Activated naive CD4-positive, alpha-beta T cell treated with anti-CD3 and anti-CD28 coated beads, Interleukin-2, amount 10 ng/mL, durations not matched to agents 7 days and 5 days (primary cell): Measurements from ENCODE around the gene CCR5.
"Not testable (repeated sequence)": the region's sequence is repeated elsewhere in the genome, so short reads cannot be mapped to it uniquely, and the experiment has no call there.

Source experiments
- CTCF ChIA-PET: fragments of 350-600 bp; sonication (Branson Sonifier 250); formaldehyde crosslinking; loops from one replicate; lab custom pipeline; 2021; ENCODE audit warnings: antibody characterized with exemption; lab: Charles Lee
- DNase-seq: peaks from one replicate; pipeline ENCODE4 v3.0.0-alpha.2; 2020
- H3K27ac Mint-ChIP-seq: one replicate; pipeline ENCODE4 v1.8.0; 2021; ENCODE audit warnings: mild to moderate bottlenecking, moderate library complexity, mixed read lengths
- H3K27me3 Mint-ChIP-seq: one replicate; pipeline ENCODE4 v1.8.0; 2021; ENCODE audit warnings: mild to moderate bottlenecking, mixed read lengths
- H3K36me3 Mint-ChIP-seq: one replicate; pipeline ENCODE4 v1.8.0; 2021; ENCODE audit warnings: mixed read lengths
- H3K4me1 Mint-ChIP-seq: one replicate; pipeline ENCODE4 v1.8.0; 2021; ENCODE audit warnings: mixed read lengths
- H3K4me3 Mint-ChIP-seq: one replicate; pipeline ENCODE4 v1.8.0; 2021; ENCODE audit warnings: mild to moderate bottlenecking, moderate library complexity, mixed read lengths
- H3K9me3 Mint-ChIP-seq: one replicate; pipeline ENCODE4 v1.8.0; 2021; ENCODE audit warnings: mixed read lengths

Gene CCR5

DNA sequence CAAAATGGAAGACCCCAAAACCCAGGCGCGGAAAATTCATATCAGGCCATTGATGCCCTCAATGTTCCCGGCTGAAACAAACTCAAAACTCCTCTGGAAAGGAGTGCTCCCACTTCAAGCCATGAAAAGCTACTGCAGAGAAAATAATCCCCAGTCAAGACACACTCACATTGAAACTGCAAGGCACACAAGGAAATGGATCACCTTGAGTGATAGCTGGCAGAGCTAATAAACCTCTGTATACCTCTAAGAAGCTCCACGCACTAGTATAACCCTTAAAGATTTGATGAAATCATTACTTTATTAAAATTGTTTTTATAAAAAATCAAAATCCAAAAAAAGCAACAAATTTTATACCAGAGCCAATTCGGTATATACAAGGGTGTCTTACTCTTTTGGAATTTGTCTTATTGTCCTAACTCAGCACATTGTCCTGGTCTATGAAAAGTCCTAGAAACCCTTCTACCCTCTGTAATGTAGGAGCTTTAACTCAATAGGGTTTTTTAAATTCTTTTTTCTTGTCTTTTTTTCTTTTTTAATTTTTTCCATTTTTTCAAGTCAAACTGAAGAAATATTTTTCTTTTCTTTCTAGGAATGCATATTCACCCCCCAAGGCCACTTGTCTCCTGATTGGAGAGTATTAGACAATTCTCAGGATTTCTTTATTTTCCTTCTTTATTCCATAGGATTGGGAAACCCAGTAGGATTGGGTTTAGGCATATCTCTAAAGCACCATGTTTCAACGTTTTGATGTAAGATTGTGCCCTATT, 27.6 kb downstream of the CCR5 start:
- DNase-seq = no peak
- no peaks in the 10 kb centered on the region for H3K36me3 Mint-ChIP-seq
- H3K9me3 Mint-ChIP-seq = peaks cover 5% of the 10 kb centered on the region
- H3K4me1 Mint-ChIP-seq = peaks cover 11% of the 10 kb centered on the region
- peaks cover 26% of the 10 kb centered on the region for H3K27me3 Mint-ChIP-seq
- CTCF ChIA-PET = interaction anchor here (0.7 kb wide), 1 partner anchor 319 kb away, joined by 3 read pairs; no protein-coding TSS in a partner anchor
- no peak overlapping the region for H3K4me3 Mint-ChIP-seq
- no peak overlapping the region for H3K27ac Mint-ChIP-seq

DNA sequence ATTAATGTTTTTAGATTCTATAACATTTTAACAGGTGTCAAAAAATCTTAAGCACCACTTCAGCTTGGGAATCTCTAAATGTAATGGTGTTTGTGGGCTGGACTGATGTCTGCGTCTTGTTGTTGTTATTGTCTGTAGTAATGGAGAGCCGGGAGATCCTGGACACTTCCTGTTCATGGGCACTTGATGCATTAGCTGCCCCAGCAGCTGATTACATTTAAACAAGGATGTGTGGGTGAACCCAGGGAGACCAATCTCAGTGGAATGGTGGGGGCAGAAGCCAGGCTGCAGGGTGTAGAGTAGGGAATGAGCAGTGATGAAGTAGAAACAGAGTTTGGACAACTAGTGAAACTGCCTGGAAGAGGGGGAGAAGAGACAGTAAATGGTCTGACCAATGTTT, 28.4 kb downstream of the CCR5 start:
- CTCF ChIA-PET = interaction anchor here (1.1 kb wide), 1 partner anchor 21 kb away, joined by 3 read pairs; no protein-coding TSS in a partner anchor
- DNase-seq = no peak

DNA sequence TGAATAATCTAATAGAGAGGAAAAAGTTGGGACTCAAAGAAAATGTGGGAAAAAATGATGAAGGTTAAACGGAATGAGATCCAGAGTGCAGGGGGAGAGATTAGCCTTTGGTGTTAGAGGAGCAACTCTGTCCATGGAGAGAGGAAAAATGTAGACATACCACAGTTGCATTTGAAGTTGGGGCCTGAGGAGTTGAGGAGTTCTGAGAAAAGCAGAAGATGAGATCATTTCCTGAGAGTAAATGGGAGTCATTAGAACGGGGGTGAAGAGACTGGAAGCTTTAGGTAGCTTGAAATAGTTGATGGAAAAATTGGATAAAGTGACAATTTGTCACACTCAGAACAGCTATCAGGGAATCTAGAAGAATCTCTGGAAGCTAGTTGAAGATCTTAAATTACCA, 28.8 kb downstream of the CCR5 start:
- H3K4me1 Mint-ChIP-seq = peaks cover 11% of the 10 kb centered on the region
- H3K9me3 Mint-ChIP-seq = peaks cover 5% of the 10 kb centered on the region
- no peaks in the 10 kb centered on the region for H3K36me3 Mint-ChIP-seq
- peaks cover 27% of the 10 kb centered on the region for H3K27me3 Mint-ChIP-seq
- CTCF ChIA-PET = interaction anchor here (0.6 to 1.1 kb wide), 3 partner anchors 21 to 186 kb away, joined by 3 read pairs; no protein-coding TSS in a partner anchor
- no peak overlapping the region for H3K4me3 Mint-ChIP-seq
- peak; percentile 14 for DNase-seq
- no peak overlapping the region for H3K27ac Mint-ChIP-seq

More for the DNA sequence above, 28.4 kb downstream of the CCR5 start:
- no peak overlapping the region for H3K4me3 Mint-ChIP-seq
- H3K27ac Mint-ChIP-seq = no peak overlapping the region
- H3K4me1 Mint-ChIP-seq = peaks cover 11% of the 10 kb centered on the region
- H3K9me3 Mint-ChIP-seq = peaks cover 5% of the 10 kb centered on the region
- H3K27me3 Mint-ChIP-seq = peaks cover 28% of the 10 kb centered on the region
- H3K36me3 Mint-ChIP-seq = no peaks in the 10 kb centered on the region

DNA sequence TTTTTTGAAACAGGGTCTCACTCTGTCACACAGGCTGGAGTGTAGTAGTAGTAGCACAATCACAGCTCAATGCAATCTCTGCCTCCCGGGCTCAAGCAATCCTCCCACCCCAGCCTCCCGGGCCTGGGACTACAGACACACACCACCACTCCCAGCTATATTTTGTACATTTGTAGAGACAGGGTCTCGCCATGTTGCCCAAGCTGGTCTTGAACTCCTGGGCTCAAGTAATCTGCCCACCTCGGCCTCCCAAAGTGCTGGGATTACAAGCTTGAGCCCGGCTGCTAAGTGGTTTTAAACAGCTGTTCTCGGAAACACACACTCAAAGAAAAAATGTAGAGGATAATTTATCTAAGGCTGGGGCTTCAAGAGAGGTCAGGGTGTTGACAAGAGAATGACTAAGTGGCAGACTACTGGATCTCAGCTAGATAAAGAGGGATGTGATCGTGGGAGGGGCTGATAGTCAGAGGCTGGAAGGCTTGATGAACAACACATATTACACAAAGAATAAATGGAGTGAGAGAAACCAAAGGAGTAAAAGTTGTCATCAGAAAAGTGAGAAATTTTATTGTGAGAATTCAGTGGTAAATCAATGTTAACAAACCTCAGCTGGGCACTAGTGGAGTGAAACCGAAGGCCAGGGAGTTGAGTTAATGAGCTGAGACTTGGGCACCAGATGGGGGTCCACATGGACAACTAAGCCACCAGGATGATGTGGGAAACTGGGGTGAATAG, 29.4 kb downstream of the CCR5 start:
- Mint-ChIP-seq H3K9me3 (peaks cover 5% of the 10 kb centered on the region), H3K4me1 (peaks cover 11% of the 10 kb centered on the region), H3K36me3 (no peaks in the 10 kb centered on the region), H3K27ac (no peak overlapping the region), H3K27me3 (peaks cover 21% of the 10 kb centered on the region), H3K4me3 (no peak overlapping the region)
- CTCF ChIA-PET = interaction anchor here (0.6 to 1.1 kb wide), 3 partner anchors 22 to 187 kb away, joined by 3 read pairs; no protein-coding TSS in a partner anchor
- peak; percentile 11 for DNase-seq

DNA sequence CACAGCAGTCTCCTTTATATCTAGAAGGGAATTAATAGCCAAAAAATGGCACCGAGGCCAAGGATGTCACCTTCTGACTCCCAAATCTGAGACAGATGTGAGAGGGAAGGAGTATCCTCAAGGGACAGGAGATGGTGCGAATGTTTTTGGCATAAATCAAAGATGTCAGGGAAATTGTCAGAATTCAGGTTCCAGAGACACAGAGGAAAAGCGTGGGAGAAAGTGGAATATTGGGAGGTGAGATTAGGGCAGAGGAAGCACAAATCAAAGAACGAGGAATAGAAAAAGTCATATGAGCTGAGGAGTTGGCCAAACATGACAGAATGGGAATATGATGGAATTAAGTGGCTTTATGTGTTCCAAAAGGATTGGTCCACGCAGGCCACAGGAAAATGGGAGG, 30.1 kb downstream of the CCR5 start:
- DNase-seq = no peak
- peaks cover 21% of the 10 kb centered on the region for H3K27me3 Mint-ChIP-seq
- no peak overlapping the region for H3K4me3 Mint-ChIP-seq
- H3K9me3 Mint-ChIP-seq = peaks cover 5% of the 10 kb centered on the region
- H3K4me1 Mint-ChIP-seq = peaks cover 18% of the 10 kb centered on the region
- CTCF ChIA-PET = interaction anchor here (2.3 kb wide), 1 partner anchor 23 kb away, joined by 6 read pairs; no protein-coding TSS in a partner anchor
- no peak overlapping the region for H3K27ac Mint-ChIP-seq
- no peaks in the 10 kb centered on the region for H3K36me3 Mint-ChIP-seq

DNA sequence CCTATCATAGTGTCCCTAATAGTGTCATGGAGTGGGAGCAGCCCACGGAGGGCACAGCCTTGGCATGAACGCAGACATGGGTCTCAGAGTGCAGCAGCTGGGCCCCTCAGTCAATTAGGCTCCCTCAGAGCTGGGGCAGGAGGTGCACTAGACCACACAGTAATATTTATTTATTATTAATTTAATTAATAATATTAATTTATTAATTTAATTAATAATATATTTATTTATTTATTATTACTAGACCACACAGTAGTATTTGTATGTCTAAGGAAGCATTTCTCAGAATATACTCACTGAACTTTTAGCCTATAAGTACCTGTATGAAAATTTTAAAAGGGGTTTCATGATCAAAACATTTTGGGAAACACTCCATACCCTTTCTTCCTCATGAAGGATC, 30.8 kb downstream of the CCR5 start:
- DNase-seq = no peak
- peaks cover 24% of the 10 kb centered on the region for H3K27me3 Mint-ChIP-seq
- CTCF ChIA-PET = interaction anchor here (2.3 kb wide), 1 partner anchor 24 kb away, joined by 6 read pairs; no protein-coding TSS in a partner anchor
- peaks cover under 1% of the 10 kb centered on the region for H3K36me3 Mint-ChIP-seq
- H3K9me3 Mint-ChIP-seq = peaks cover 5% of the 10 kb centered on the region
- H3K4me1 Mint-ChIP-seq = peaks cover 17% of the 10 kb centered on the region
- no peak overlapping the region for H3K27ac Mint-ChIP-seq
- H3K4me3 Mint-ChIP-seq = no peak overlapping the region

DNA sequence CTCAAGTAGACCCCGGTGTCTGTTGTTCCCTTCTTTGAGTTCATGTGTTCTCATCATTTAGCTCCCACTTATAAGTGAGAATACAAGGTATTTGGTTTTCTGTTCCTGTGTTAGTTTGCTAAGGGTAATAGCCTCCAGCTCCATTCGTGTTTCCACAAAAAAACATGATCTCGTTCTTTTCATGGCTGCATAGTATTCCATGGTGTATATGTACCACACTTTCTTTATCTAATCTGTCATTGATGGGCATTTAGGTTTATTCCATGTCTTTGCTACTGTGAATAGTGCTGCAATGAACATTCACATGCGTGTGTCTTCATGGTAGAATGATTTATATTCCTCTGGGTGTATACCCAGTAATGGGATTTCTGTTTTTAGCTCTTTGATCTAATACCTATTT, 32.2 kb downstream of the CCR5 start:
- DNase-seq, H3K27ac Mint-ChIP-seq, H3K36me3 Mint-ChIP-seq, H3K9me3 Mint-ChIP-seq, H3K4me3 Mint-ChIP-seq: not testable (repeated sequence)
- CTCF ChIA-PET = interaction anchor here (2.3 kb wide), 1 partner anchor 25 kb away, joined by 6 read pairs; no protein-coding TSS in a partner anchor
- Mint-ChIP-seq H3K4me1 (peaks cover 25% of the 10 kb centered on the region), H3K27me3 (peaks cover 23% of the 10 kb centered on the region)

DNA sequence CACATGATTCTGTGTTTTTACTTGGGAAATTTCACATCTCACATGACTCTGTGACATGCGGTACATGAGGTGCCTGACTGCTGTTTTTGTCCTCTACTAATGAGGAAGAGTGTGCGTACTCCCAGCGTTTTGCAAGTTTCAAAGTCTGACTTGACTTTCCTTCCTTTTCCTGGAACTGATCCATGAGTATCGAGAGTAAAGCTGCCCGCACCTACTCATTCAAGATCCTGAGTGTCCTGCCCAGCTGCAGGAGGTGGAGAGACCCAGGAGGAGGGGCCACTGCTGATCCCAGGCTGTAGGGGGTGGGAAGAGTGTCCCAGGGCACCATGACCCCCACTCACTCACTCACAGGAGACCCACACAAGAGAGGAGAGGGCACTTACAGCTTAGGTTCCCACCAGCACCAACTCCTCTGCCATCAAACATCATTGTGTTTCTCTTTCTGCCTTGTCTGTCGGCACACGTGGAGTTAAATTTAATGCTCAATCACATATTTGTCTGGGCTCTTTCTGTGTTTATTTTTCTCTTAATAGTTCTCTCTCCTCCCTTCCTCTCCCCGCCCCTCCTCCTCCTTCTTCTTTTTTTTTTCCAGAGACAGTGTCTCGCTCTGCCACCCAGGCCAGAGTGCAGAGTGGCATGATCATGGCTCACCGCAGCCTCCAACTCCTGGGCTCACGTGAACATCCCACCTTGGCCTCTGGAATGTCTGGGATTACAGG, 34.7 kb downstream of the CCR5 start:
- peak overlapping the region; percentile 46 for H3K27ac Mint-ChIP-seq
- no peak for DNase-seq

DNA sequence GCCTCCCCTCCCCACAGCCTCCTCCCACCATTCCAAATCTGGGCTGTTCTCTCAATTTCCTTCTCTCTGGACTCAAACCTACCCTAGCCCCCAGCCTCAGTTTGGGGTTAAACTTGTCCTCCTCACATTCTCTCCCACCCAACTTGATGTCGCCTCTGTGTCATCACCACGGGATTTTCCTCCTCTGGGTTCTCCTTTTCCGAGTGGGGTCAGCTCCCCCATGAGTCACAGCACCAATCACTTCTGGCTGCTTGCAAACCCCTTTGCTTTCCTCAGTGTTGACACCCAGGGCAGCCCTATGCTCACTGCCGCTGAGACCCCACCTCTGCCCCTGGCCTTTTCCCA, 35.7 kb downstream of the CCR5 start:
- no peak for DNase-seq
- peaks cover 23% of the 10 kb centered on the region for H3K27me3 Mint-ChIP-seq
- H3K9me3 Mint-ChIP-seq = peaks cover 5% of the 10 kb centered on the region
- peak overlapping the region; percentile 91 for H3K27ac Mint-ChIP-seq
- peak overlapping the region; percentile 77 for H3K4me3 Mint-ChIP-seq
- H3K4me1 Mint-ChIP-seq = peaks cover 48% of the 10 kb centered on the region
- peaks cover 21% of the 10 kb centered on the region for H3K36me3 Mint-ChIP-seq
- CTCF ChIA-PET = interaction anchor here (0.6 to 2.3 kb wide), 2 partner anchors 10 to 535 kb away, joined by 5 to 6 read pairs; no protein-coding TSS in a partner anchor

More for the DNA sequence above, 34.7 kb downstream of the CCR5 start:
- CTCF ChIA-PET = no interaction called here
- H3K27me3 Mint-ChIP-seq = peaks cover 23% of the 10 kb centered on the region
- H3K4me3 Mint-ChIP-seq = no peak overlapping the region
- peaks cover 48% of the 10 kb centered on the region for H3K4me1 Mint-ChIP-seq
- peaks cover 5% of the 10 kb centered on the region for H3K9me3 Mint-ChIP-seq
- H3K36me3 Mint-ChIP-seq = peaks cover 21% of the 10 kb centered on the region

DNA sequence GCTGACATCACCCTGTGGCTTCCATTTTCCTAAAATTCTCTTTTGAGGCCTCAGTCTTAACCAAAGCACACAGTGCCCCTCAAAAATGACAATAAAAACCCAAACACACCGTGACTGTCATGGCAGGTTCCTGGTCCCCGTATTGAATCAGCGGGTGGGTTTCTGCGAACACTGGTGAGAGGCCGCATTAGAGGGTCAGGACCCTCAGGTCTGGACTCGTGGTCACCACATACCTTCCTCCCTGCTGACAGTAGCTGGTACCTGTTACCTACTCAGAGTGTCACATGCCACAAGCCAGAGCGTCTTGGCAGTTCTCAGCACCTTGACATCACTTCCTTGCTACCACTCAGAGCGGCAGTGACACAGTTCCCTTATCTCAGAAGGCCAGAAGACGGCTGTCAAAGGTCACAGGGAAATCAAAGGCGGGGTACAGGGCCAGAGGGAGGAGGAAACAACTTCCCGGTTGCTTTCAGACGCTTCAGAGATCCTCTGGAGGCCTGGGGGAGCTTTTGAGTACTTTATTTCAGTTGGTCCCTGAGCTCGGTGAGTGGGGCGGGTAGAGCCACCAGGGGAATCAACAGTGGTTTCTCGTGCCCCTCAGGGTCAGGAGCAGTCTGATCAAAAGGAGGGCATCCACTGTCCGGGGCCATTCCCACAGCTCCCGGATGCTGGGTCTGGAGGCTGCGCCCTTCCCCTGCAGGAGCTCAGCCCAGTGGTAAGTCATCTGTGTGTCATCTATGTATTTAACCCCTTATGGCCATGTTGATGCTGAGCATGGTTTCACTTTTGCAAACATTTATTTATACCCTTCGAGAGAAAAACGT, 36.3 kb downstream of the CCR5 start, which contains the start of the genes CCR5AS and CCRL2:
Gene CCR5AS (minus strand): TSS at position 279 of the 824 bp plus-strand sequence.
Gene CCRL2 (plus strand): TSS at position 472 of the 824 bp plus-strand sequence. CDS start 821 bp downstream, outside the sequence.
- Mint-ChIP-seq H3K36me3 (peaks cover 21% of the 10 kb centered on the region), H3K27me3 (peaks cover 23% of the 10 kb centered on the region), H3K27ac (peak within 1 kb of the TSS; percentile 91), H3K4me1 (peaks cover 48% of the 10 kb centered on the region), H3K4me3 (peak within 1 kb of the TSS; percentile 77), H3K9me3 (peaks cover 5% of the 10 kb centered on the region)
- peak; percentile 67 for DNase-seq
- CTCF ChIA-PET = interaction anchor here (0.6 to 2.3 kb wide), 8 partner anchors 10 to 536 kb away, joined by 3 to 6 read pairs (median 3); partner anchors contain the start of gene CCR1

DNA sequence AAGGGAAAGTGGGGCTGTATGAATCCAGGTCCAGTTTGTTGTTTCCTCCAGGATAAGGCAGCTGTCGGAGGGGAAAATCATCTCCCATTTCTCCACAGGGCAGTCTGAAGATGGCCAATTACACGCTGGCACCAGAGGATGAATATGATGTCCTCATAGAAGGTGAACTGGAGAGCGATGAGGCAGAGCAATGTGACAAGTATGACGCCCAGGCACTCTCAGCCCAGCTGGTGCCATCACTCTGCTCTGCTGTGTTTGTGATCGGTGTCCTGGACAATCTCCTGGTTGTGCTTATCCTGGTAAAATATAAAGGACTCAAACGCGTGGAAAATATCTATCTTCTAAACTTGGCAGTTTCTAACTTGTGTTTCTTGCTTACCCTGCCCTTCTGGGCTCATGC, 37.2 kb downstream of the CCR5 start:
- Mint-ChIP-seq H3K27ac (peak overlapping the region; percentile 91), H3K36me3 (peaks cover 21% of the 10 kb centered on the region), H3K27me3 (peaks cover 26% of the 10 kb centered on the region), H3K4me1 (peaks cover 48% of the 10 kb centered on the region), H3K4me3 (peak overlapping the region; percentile 77), H3K9me3 (peaks cover 2% of the 10 kb centered on the region)
- CTCF ChIA-PET = interaction anchor here (0.9 to 2.3 kb wide), 5 partner anchors 9 to 199 kb away, joined by 3 to 5 read pairs (median 3); partner anchors contain the start of gene CCR1
- no peak for DNase-seq

DNA sequence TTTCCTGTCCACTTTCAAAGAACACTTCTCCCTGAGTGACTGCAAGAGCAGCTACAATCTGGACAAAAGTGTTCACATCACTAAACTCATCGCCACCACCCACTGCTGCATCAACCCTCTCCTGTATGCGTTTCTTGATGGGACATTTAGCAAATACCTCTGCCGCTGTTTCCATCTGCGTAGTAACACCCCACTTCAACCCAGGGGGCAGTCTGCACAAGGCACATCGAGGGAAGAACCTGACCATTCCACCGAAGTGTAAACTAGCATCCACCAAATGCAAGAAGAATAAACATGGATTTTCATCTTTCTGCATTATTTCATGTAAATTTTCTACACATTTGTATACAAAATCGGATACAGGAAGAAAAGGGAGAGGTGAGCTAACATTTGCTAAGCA, 38.1 kb downstream of the CCR5 start:
- Mint-ChIP-seq H3K4me3 (no peak overlapping the region), H3K4me1 (peaks cover 48% of the 10 kb centered on the region), H3K27me3 (peaks cover 20% of the 10 kb centered on the region), H3K36me3 (peaks cover 21% of the 10 kb centered on the region), H3K9me3 (no peaks in the 10 kb centered on the region), H3K27ac (no peak overlapping the region)
- CTCF ChIA-PET = no interaction called here
- DNase-seq = no peak
